ENCODE measurements around the gene GFRA1.

The GFRA1 gene

GRCh38 chr10:116111483-116112095, 161.4 kb downstream of the GFRA1 start:
- H3K9me3 ChIP-seq (ENCODE audit: control insufficient read depth in 2 of 2, low read length in 2 of 2): no peaks in the 10 kb centered on the region
- H3K9ac ChIP-seq (ENCODE audit: low read depth in 1 of 2, low read length in 2 of 2): no peak overlapping the region
- H3K36me3 ChIP-seq (ENCODE audit: control insufficient read depth in 2 of 2, insufficient read depth in 2 of 2, low read length in 2 of 2): no peaks in the 10 kb centered on the region
- H3K27me3 ChIP-seq (ENCODE audit: control insufficient read depth in 2 of 2, insufficient read depth in 2 of 2, low read length in 2 of 2): no peaks in the 10 kb centered on the region
- H3K4me3 ChIP-seq (ENCODE audit: low read length in 2 of 2): no peak overlapping the region
- no peak overlapping the region for H3K27ac ChIP-seq (ENCODE audit: low read depth in 2 of 2, low read length in 2 of 2)
- H3K4me1 ChIP-seq (ENCODE audit: control insufficient read depth in 2 of 2, insufficient read depth in 2 of 2, low read length in 2 of 2): no peaks in the 10 kb centered on the region

GRCh38 chr10:116110736-116111135, 162.3 kb downstream of the GFRA1 start:
- H3K9ac ChIP-seq (ENCODE audit: low read depth in 1 of 2, low read length in 2 of 2): no peak overlapping the region
- H3K36me3 ChIP-seq (ENCODE audit: control insufficient read depth in 2 of 2, insufficient read depth in 2 of 2, low read length in 2 of 2): no peaks in the 10 kb centered on the region
- no peaks in the 10 kb centered on the region for H3K9me3 ChIP-seq (ENCODE audit: control insufficient read depth in 2 of 2, low read length in 2 of 2)
- no peaks in the 10 kb centered on the region for H3K4me1 ChIP-seq (ENCODE audit: control insufficient read depth in 2 of 2, insufficient read depth in 2 of 2, low read length in 2 of 2)
- H3K27ac ChIP-seq (ENCODE audit: low read depth in 2 of 2, low read length in 2 of 2): no peak overlapping the region
- H3K27me3 ChIP-seq (ENCODE audit: control insufficient read depth in 2 of 2, insufficient read depth in 2 of 2, low read length in 2 of 2): no peaks in the 10 kb centered on the region
- H3K4me3 ChIP-seq (ENCODE audit: low read length in 2 of 2): no peak overlapping the region

DNA sequence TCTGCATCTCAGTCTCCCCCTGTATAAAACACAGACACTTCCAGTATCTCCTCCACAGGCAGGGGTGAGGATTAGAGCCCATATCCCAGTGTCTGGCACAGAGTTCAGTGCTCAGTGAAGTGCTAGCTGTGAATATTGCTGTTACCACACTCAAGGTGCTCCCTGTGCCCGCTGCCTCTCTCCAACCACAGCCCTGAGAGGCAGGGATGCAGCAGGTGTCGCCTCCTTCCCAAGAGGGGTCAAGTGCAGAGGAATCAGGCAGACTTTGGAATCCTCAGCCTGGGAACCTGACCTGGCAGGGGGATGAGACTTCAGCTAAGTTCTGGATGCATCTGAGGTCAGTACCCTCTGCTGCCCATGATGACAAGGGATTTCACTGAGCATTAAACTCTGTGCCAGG, 163.1 kb downstream of the GFRA1 start:
- H3K9me3 ChIP-seq (ENCODE audit: control insufficient read depth in 2 of 2, low read length in 2 of 2): no peaks in the 10 kb centered on the region
- H3K4me3 ChIP-seq (ENCODE audit: low read length in 2 of 2): no peak overlapping the region
- no peak overlapping the region for H3K9ac ChIP-seq (ENCODE audit: low read depth in 1 of 2, low read length in 2 of 2)
- H3K27me3 ChIP-seq (ENCODE audit: control insufficient read depth in 2 of 2, insufficient read depth in 2 of 2, low read length in 2 of 2): no peaks in the 10 kb centered on the region
- no peaks in the 10 kb centered on the region for H3K36me3 ChIP-seq (ENCODE audit: control insufficient read depth in 2 of 2, insufficient read depth in 2 of 2, low read length in 2 of 2)
- H3K27ac ChIP-seq (ENCODE audit: low read depth in 2 of 2, low read length in 2 of 2): no peak overlapping the region
- H3K4me1 ChIP-seq (ENCODE audit: control insufficient read depth in 2 of 2, insufficient read depth in 2 of 2, low read length in 2 of 2): no peaks in the 10 kb centered on the region

GRCh38 chr10:116109481-116109880, 163.5 kb downstream of the GFRA1 start:
- Histone ChIP-seq H3K4me3 (ENCODE audit: low read length in 2 of 2) (no peak overlapping the region), H3K27ac (ENCODE audit: low read depth in 2 of 2, low read length in 2 of 2) (no peak overlapping the region), H3K36me3 (ENCODE audit: control insufficient read depth in 2 of 2, insufficient read depth in 2 of 2, low read length in 2 of 2) (no peaks in the 10 kb centered on the region)

DNA sequence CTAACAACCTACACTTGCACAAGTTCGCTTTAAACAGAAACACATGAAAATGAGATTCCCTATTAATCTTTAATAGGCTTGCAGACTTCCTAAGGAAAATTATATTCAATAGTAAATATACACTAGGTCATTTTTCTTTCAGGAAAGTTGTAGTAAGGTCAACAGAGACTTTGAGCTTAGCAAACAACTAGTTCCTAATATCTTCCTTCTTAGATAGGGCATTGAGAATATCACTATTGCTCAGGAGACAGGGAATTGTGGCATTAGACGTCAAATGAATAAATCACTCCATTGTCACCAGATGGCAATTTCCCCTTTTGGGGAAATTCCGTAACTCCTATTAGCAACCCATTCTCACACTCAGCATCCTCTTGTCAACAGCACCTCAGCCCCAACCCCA, 164.9 kb downstream of the GFRA1 start:
- no peaks in the 10 kb centered on the region for H3K36me3 ChIP-seq (ENCODE audit: control insufficient read depth in 2 of 2, insufficient read depth in 2 of 2, low read length in 2 of 2)
- H3K4me1 ChIP-seq (ENCODE audit: control insufficient read depth in 2 of 2, insufficient read depth in 2 of 2, low read length in 2 of 2): no peaks in the 10 kb centered on the region
- H3K27me3 ChIP-seq (ENCODE audit: control insufficient read depth in 2 of 2, insufficient read depth in 2 of 2, low read length in 2 of 2): no peaks in the 10 kb centered on the region
- no peak overlapping the region for H3K9ac ChIP-seq (ENCODE audit: low read depth in 1 of 2, low read length in 2 of 2)
- no peak overlapping the region for H3K4me3 ChIP-seq (ENCODE audit: low read length in 2 of 2)
- H3K9me3 ChIP-seq (ENCODE audit: control insufficient read depth in 2 of 2, low read length in 2 of 2): no peaks in the 10 kb centered on the region
- H3K27ac ChIP-seq (ENCODE audit: low read depth in 2 of 2, low read length in 2 of 2): no peak overlapping the region

More at GRCh38 chr10:116109481-116109880, 163.5 kb downstream of the GFRA1 start:
- Histone ChIP-seq H3K9me3 (ENCODE audit: control insufficient read depth in 2 of 2, low read length in 2 of 2) (no peaks in the 10 kb centered on the region), H3K4me1 (ENCODE audit: control insufficient read depth in 2 of 2, insufficient read depth in 2 of 2, low read length in 2 of 2) (no peaks in the 10 kb centered on the region), H3K27me3 (ENCODE audit: control insufficient read depth in 2 of 2, insufficient read depth in 2 of 2, low read length in 2 of 2) (no peaks in the 10 kb centered on the region), H3K9ac (ENCODE audit: low read depth in 1 of 2, low read length in 2 of 2) (no peak overlapping the region)

DNA sequence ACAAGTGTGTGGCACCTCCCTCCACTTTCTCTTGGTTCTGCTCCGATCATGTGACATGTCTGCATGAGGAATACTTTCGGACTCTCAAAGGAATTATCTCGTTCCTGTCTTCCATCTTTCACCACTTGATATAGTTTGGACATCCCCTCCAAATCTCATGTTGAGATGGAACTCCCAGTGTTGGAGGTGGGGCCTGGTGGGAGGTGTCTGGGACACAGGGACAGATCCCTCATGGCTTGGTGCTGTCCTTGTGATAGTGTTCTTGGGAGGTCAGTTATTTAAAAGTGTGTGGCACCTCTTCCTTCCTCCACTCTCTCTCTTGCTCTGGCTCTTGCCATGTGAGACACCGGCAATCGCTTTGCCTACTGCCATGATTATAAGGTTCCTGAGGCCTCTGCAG, 166.4 kb downstream of the GFRA1 start:
- no peaks in the 10 kb centered on the region for H3K9me3 ChIP-seq (ENCODE audit: control insufficient read depth in 2 of 2, low read length in 2 of 2)
- no peaks in the 10 kb centered on the region for H3K27me3 ChIP-seq (ENCODE audit: control insufficient read depth in 2 of 2, insufficient read depth in 2 of 2, low read length in 2 of 2)
- no peak overlapping the region for H3K27ac ChIP-seq (ENCODE audit: low read depth in 2 of 2, low read length in 2 of 2)
- no peak overlapping the region for H3K9ac ChIP-seq (ENCODE audit: low read depth in 1 of 2, low read length in 2 of 2)
- no peak overlapping the region for H3K4me3 ChIP-seq (ENCODE audit: low read length in 2 of 2)
- no peaks in the 10 kb centered on the region for H3K36me3 ChIP-seq (ENCODE audit: control insufficient read depth in 2 of 2, insufficient read depth in 2 of 2, low read length in 2 of 2)
- H3K4me1 ChIP-seq (ENCODE audit: control insufficient read depth in 2 of 2, insufficient read depth in 2 of 2, low read length in 2 of 2): no peaks in the 10 kb centered on the region

- H3K4me1 ChIP-seq (ENCODE audit: control insufficient read depth in 2 of 2, insufficient read depth in 2 of 2, low read length in 2 of 2): no peaks in the 10 kb centered on the region
- no peak overlapping the region for H3K9ac ChIP-seq (ENCODE audit: low read depth in 1 of 2, low read length in 2 of 2)
- H3K9me3 ChIP-seq (ENCODE audit: control insufficient read depth in 2 of 2, low read length in 2 of 2): no peaks in the 10 kb centered on the region
- H3K4me3 ChIP-seq (ENCODE audit: low read length in 2 of 2): no peak overlapping the region
- no peaks in the 10 kb centered on the region for H3K27me3 ChIP-seq (ENCODE audit: control insufficient read depth in 2 of 2, insufficient read depth in 2 of 2, low read length in 2 of 2)
- H3K27ac ChIP-seq (ENCODE audit: low read depth in 2 of 2, low read length in 2 of 2): no peak overlapping the region
- H3K36me3 ChIP-seq (ENCODE audit: control insufficient read depth in 2 of 2, insufficient read depth in 2 of 2, low read length in 2 of 2): no peaks in the 10 kb centered on the region
Measured at GRCh38 chr10:116105264-116105663, 167.7 kb downstream of the GFRA1 start.

DNA sequence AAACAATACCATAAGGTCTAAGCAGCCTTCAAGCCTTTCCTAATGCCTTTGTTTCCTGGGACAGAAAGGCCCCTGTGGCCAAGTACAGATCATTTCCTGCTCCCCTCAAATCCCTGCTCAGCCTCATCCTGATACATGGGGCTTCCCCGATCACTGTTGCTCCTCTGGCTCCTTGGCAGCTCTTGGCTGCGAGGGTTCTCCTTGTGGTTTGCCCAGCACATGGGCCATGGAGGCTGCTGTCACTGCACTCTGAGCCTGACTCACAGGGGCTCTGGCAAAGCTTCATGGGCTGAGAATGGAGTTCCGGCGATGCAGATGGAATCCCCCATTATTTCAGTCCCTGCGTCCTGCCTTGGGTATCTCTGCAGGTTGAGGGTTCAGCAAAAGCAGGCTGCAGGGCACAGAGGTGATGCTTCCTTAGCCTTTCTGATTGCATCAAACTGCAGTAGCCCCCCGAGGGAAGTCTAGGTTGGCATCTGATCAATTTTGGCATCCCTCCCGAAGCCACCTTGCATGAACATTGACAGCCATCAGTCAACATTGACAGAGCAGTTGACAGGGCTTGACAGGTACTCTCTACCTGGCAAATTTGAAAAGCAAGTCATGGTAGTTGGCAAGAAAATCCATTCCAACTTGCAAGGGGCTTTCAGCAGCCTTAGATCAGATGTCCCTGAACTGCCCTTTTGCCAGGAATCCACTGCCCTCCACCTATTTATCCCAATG, 168.6 kb downstream of the GFRA1 start:
- H3K27ac ChIP-seq (ENCODE audit: low read depth in 2 of 2, low read length in 2 of 2): no peak overlapping the region
- H3K4me1 ChIP-seq (ENCODE audit: control insufficient read depth in 2 of 2, insufficient read depth in 2 of 2, low read length in 2 of 2): no peaks in the 10 kb centered on the region
- no peaks in the 10 kb centered on the region for H3K36me3 ChIP-seq (ENCODE audit: control insufficient read depth in 2 of 2, insufficient read depth in 2 of 2, low read length in 2 of 2)
- H3K4me3 ChIP-seq (ENCODE audit: low read length in 2 of 2): no peak overlapping the region
- no peaks in the 10 kb centered on the region for H3K27me3 ChIP-seq (ENCODE audit: control insufficient read depth in 2 of 2, insufficient read depth in 2 of 2, low read length in 2 of 2)
- H3K9ac ChIP-seq (ENCODE audit: low read depth in 1 of 2, low read length in 2 of 2): no peak overlapping the region
- H3K9me3 ChIP-seq (ENCODE audit: control insufficient read depth in 2 of 2, low read length in 2 of 2): no peaks in the 10 kb centered on the region

DNA sequence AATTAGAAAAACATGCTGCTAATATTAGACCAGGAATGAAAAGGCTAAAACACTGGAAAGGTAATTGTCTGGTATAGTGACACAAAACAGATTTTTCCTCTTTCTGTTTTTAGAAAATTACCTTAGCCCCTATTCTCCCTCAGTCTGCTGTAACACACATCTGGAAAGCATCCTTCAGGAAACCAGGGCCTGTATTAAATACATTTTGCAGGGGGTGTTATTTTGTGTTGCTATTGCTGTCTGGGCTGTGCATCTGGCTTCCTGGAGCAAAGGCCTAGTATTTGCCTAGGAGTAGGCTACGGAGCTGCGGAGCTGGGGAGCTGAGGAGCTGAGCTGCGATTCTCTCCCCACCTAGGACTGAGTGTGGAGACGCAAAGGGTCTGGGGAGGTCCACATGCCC, 169.3 kb downstream of the GFRA1 start:
- Histone ChIP-seq H3K4me3 (ENCODE audit: low read length in 2 of 2) (no peak overlapping the region), H3K9ac (ENCODE audit: low read depth in 1 of 2, low read length in 2 of 2) (no peak overlapping the region), H3K36me3 (ENCODE audit: control insufficient read depth in 2 of 2, insufficient read depth in 2 of 2, low read length in 2 of 2) (no peaks in the 10 kb centered on the region), H3K4me1 (ENCODE audit: control insufficient read depth in 2 of 2, insufficient read depth in 2 of 2, low read length in 2 of 2) (no peaks in the 10 kb centered on the region), H3K9me3 (ENCODE audit: control insufficient read depth in 2 of 2, low read length in 2 of 2) (no peaks in the 10 kb centered on the region), H3K27ac (ENCODE audit: low read depth in 2 of 2, low read length in 2 of 2) (no peak overlapping the region), H3K27me3 (ENCODE audit: control insufficient read depth in 2 of 2, insufficient read depth in 2 of 2, low read length in 2 of 2) (no peaks in the 10 kb centered on the region)

DNA sequence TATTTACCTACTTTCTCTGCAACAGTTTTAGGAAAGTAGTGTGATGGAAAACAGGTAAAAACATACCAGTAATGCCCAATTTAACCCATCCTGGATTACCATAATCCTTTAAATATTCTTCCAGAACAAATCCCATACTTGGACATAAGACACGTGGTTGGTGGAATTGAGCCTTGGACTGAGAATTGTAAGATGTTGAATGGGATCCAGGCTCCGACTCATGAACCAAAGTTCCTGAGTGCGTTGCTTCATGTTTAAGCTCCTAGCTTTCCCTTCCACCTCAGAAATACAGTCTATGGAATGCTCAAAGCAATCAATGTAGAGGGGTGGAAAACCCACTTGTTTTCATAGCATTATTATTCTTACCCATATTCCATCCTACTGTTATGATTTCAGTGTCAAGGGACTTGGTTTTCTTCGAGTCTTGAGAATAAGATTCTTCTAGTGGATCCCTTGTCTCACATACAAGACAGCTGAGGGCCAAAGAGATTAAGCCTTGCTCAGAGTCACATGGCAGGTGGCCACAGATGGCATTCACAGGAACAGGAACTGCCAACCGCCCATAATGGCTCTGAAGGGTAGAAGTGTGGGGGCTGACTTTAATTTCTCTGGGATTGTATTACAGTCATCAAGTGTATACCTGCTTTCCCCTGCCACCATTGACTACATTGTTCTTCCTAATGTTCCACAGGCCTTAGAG, 171.2 kb downstream of the GFRA1 start:
- no peaks in the 10 kb centered on the region for H3K4me1 ChIP-seq (ENCODE audit: control insufficient read depth in 2 of 2, insufficient read depth in 2 of 2, low read length in 2 of 2)
- no peak overlapping the region for H3K27ac ChIP-seq (ENCODE audit: low read depth in 2 of 2, low read length in 2 of 2)
- H3K9me3 ChIP-seq (ENCODE audit: control insufficient read depth in 2 of 2, low read length in 2 of 2): no peaks in the 10 kb centered on the region
- H3K27me3 ChIP-seq (ENCODE audit: control insufficient read depth in 2 of 2, insufficient read depth in 2 of 2, low read length in 2 of 2): no peaks in the 10 kb centered on the region
- H3K9ac ChIP-seq (ENCODE audit: low read depth in 1 of 2, low read length in 2 of 2): no peak overlapping the region
- H3K4me3 ChIP-seq (ENCODE audit: low read length in 2 of 2): no peak overlapping the region
- H3K36me3 ChIP-seq (ENCODE audit: control insufficient read depth in 2 of 2, insufficient read depth in 2 of 2, low read length in 2 of 2): no peaks in the 10 kb centered on the region
